Activated T-cell treated with anti-CD3 and anti-CD28 coated beads, Interleukin-2, amount 50 U/mL, for 72 hours (primary cell): Measurements from ENCODE around the gene CYBA. TPM values are rescaled to one million over a fixed set of nuclear protein-coding genes. Genes with fewer than 3 reads are reported as not detected.

Experiments used
- ATAC-seq, 2 donors: fragments of 150-1000 bp; cut with Tn5 transposase; replicated peaks in 1 of 2; 2 replicates each; pipeline ENCODE4 v1.10.0; 2021; ENCODE audit warnings: moderate library complexity in 2 of 2, mild to moderate bottlenecking in 1 of 2
- DNase-seq, 2 donors: peaks; one replicate each; pipeline ENCODE4 v3.0.0; 2021 to 2022; ENCODE audit warnings: mixed read lengths in 1 of 2
- H3K27ac Mint-ChIP-seq: one replicate; pipeline ENCODE4 v1.8.0; 2022; ENCODE audit warnings: mild to moderate bottlenecking, moderate library complexity, mixed read lengths
- H3K27me3 Mint-ChIP-seq: one replicate; pipeline ENCODE4 v1.8.0; 2022; ENCODE audit warnings: low read depth, mixed read lengths
- H3K36me3 Mint-ChIP-seq, 2 donors: one replicate each; pipeline ENCODE4 v1.8.0; 2022; ENCODE audit warnings: mixed read lengths in 2 of 2, mild to moderate bottlenecking in 1 of 2; ENCODE audit not compliant: insufficient read depth in 2 of 2
- H3K4me1 Mint-ChIP-seq: one replicate; pipeline ENCODE4 v1.8.0; 2022; ENCODE audit warnings: low read depth, mixed read lengths
- H3K4me3 Mint-ChIP-seq, 2 donors: one replicate each; pipeline ENCODE4 v1.8.0; 2022; ENCODE audit warnings: mild to moderate bottlenecking in 2 of 2, mixed read lengths in 2 of 2, moderate library complexity in 2 of 2
- H3K9me3 Mint-ChIP-seq, 2 donors: one replicate each; pipeline ENCODE4 v1.8.0; 2022; ENCODE audit warnings: mixed read lengths in 2 of 2
- total RNA-seq, 2 donors: library from RNA; stranded (reverse); gene quantifications; one replicate each; pipeline ENCODE4 v1.2.3, GENCODE V29; 2022

Gene CYBA
- total RNA-seq, 2 donors from 2014 or later = 199 to 318 TPM

- ATAC-seq (peak; percentile 45 to 48), DNase-seq (no peak)
- Mint-ChIP-seq H3K4me3 (peak overlapping the region; percentile 46), H3K9me3 (no peaks in the 10 kb centered on the region), H3K27me3 (no peaks in the 10 kb centered on the region), H3K36me3 (no peaks in the 10 kb centered on the region), H3K27ac (no peak overlapping the region), H3K4me1 (peaks cover 24% of the 10 kb centered on the region)
These were observed 41.2 kb upstream of the CYBA start for GRCh38 chr16:88691924-88692560.

GRCh38 chr16:88691129-88691813, 40.4 kb upstream of the CYBA start:
- Mint-ChIP-seq H3K4me1 (peaks cover 24% of the 10 kb centered on the region), H3K9me3 (no peaks in the 10 kb centered on the region), H3K27me3 (no peaks in the 10 kb centered on the region), H3K36me3 (no peaks in the 10 kb centered on the region), H3K4me3 (peak overlapping the region; percentile 7 to 46), H3K27ac (no peak overlapping the region)
- DNase-seq = no peak
- no peak for ATAC-seq

GRCh38 chr16:88690341-88691128, 39.7 kb upstream of the CYBA start:
- no peak for DNase-seq
- no peaks in the 10 kb centered on the region for H3K27me3 Mint-ChIP-seq
- no peak for ATAC-seq
- H3K9me3 Mint-ChIP-seq = no peaks in the 10 kb centered on the region
- no peak overlapping the region for H3K27ac Mint-ChIP-seq
- H3K4me1 Mint-ChIP-seq = peaks cover 24% of the 10 kb centered on the region
- H3K36me3 Mint-ChIP-seq = no peaks in the 10 kb centered on the region
- peak overlapping the region; percentile 1 to 31 for H3K4me3 Mint-ChIP-seq

GRCh38 chr16:88688013-88688778, 37.3 kb upstream of the CYBA start:
- H3K27me3 Mint-ChIP-seq = no peaks in the 10 kb centered on the region
- H3K4me3 Mint-ChIP-seq = no peak overlapping the region
- H3K9me3 Mint-ChIP-seq = no peaks in the 10 kb centered on the region
- ATAC-seq (no peak), DNase-seq (no peak)
- peaks cover 37% of the 10 kb centered on the region for H3K4me1 Mint-ChIP-seq
- no peak overlapping the region for H3K27ac Mint-ChIP-seq
- no peaks in the 10 kb centered on the region for H3K36me3 Mint-ChIP-seq

GRCh38 chr16:88687676-88688012, 36.8 kb upstream of the CYBA start:
- H3K27me3 Mint-ChIP-seq = no peaks in the 10 kb centered on the region
- H3K4me3 Mint-ChIP-seq = no peak overlapping the region
- H3K4me1 Mint-ChIP-seq = peaks cover 34% of the 10 kb centered on the region
- H3K9me3 Mint-ChIP-seq = no peaks in the 10 kb centered on the region
- no peak for DNase-seq
- ATAC-seq = no peak
- H3K36me3 Mint-ChIP-seq = no peaks in the 10 kb centered on the region
- no peak overlapping the region for H3K27ac Mint-ChIP-seq

GRCh38 chr16:88687254-88687576, 36.4 kb upstream of the CYBA start:
- Mint-ChIP-seq H3K4me1 (peaks cover 34% of the 10 kb centered on the region), H3K9me3 (no peaks in the 10 kb centered on the region), H3K36me3 (peaks cover 0 to 2% of the 10 kb centered on the region in 2 donors), H3K27ac (no peak overlapping the region), H3K4me3 (peak overlapping the region; percentile 27 to 83), H3K27me3 (no peaks in the 10 kb centered on the region)
- DNase-seq (no peak), ATAC-seq (no peak)

- Mint-ChIP-seq H3K36me3 (peaks cover 0 to 2% of the 10 kb centered on the region in 2 donors), H3K4me1 (peaks cover 34% of the 10 kb centered on the region), H3K9me3 (no peaks in the 10 kb centered on the region), H3K27me3 (no peaks in the 10 kb centered on the region), H3K4me3 (peak within 1 kb of the TSS; percentile 83 to 85), H3K27ac (no peak within 1 kb of the TSS)
- DNase-seq = peak; percentile 93 to 96
- peak; percentile 85 for ATAC-seq
These were observed 35.8 kb upstream of the CYBA start, which contains the start of gene SNAI3 for GRCh38 chr16:88686439-88687253. Gene SNAI3 (minus strand): TSS chr16:88686507. CDS start chr16:88686406, 101 bp downstream.

- Mint-ChIP-seq H3K4me3 (peak overlapping the region; percentile 83 to 85), H3K4me1 (peaks cover 38% of the 10 kb centered on the region), H3K36me3 (peaks cover 0 to 2% of the 10 kb centered on the region in 2 donors), H3K27ac (no peak overlapping the region), H3K27me3 (no peaks in the 10 kb centered on the region), H3K9me3 (no peaks in the 10 kb centered on the region)
- DNase-seq = peak; percentile 42 to 55
- peak; percentile 26 to 28 for ATAC-seq
These were observed 35.2 kb upstream of the CYBA start for GRCh38 chr16:88686062-88686438.

GRCh38 chr16:88685156-88686061, 34.6 kb upstream of the CYBA start:
- peak; percentile 76 to 80 for DNase-seq
- peaks cover 35% of the 10 kb centered on the region for H3K4me1 Mint-ChIP-seq
- H3K27ac Mint-ChIP-seq = no peak overlapping the region
- H3K4me3 Mint-ChIP-seq = peak overlapping the region; percentile 83 to 85
- H3K36me3 Mint-ChIP-seq = peaks cover 0 to 2% of the 10 kb centered on the region in 2 donors
- no peaks in the 10 kb centered on the region for H3K9me3 Mint-ChIP-seq
- H3K27me3 Mint-ChIP-seq = no peaks in the 10 kb centered on the region
- peak; percentile 21 to 29 for ATAC-seq

- no peak for DNase-seq
- H3K4me1 Mint-ChIP-seq = peaks cover 35% of the 10 kb centered on the region
These were observed 33.8 kb upstream of the CYBA start for GRCh38 chr16:88684569-88685155.

GRCh38 chr16:88681709-88682451, 31.0 kb upstream of the CYBA start:
- Mint-ChIP-seq H3K4me1 (peaks cover 35% of the 10 kb centered on the region), H3K36me3 (peaks cover 0 to 2% of the 10 kb centered on the region in 2 donors), H3K27me3 (no peaks in the 10 kb centered on the region), H3K9me3 (no peaks in the 10 kb centered on the region), H3K27ac (peak overlapping the region; percentile 91), H3K4me3 (peak overlapping the region; percentile 78 to 91)
- DNase-seq = peak; percentile 80 to 82
- peak; percentile 68 to 70 for ATAC-seq

More at GRCh38 chr16:88684569-88685155, 33.8 kb upstream of the CYBA start:
- H3K27ac Mint-ChIP-seq = no peak overlapping the region
- no peaks in the 10 kb centered on the region for H3K27me3 Mint-ChIP-seq
- peak overlapping the region; percentile 83 to 85 for H3K4me3 Mint-ChIP-seq
- H3K36me3 Mint-ChIP-seq = peaks cover 0 to 2% of the 10 kb centered on the region in 2 donors
- ATAC-seq = no peak
- no peaks in the 10 kb centered on the region for H3K9me3 Mint-ChIP-seq
